Activated CD8-positive, alpha-beta memory T cell treated with anti-CD3 and anti-CD28 coated beads, Interleukin-2, amount 50 U/mL, for 1 hour (primary cell): ENCODE data around the gene ROCK2.
"Not testable (repeated sequence)": the region's sequence is repeated elsewhere in the genome, so short reads cannot be mapped to it uniquely, and the experiment has no call there.

Experiments used
- DNase-seq: peaks from one replicate; pipeline ENCODE4 v3.0.0-alpha.2; 2020; ENCODE audit errors: extremely low read depth

The ROCK2 gene

DNA sequence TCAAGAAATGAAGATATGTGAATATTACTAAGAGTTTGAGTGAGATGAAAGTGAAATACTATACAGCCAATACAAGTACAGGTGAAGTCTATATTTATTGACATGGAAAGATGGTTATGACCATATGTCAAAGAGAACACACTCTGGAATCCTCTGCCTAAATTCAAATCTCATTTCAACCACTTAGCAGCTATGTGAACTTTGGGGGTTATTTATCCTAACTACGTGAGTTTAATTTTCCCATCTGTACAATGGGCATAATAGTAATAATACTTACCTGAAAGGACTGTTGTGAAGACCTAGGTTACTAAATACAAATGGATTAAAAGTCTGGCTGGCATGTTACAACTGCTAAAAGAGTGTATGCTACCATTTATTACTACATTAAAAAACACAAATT is 79.6 kb downstream of the ROCK2 start:
- no peak for DNase-seq

DNA sequence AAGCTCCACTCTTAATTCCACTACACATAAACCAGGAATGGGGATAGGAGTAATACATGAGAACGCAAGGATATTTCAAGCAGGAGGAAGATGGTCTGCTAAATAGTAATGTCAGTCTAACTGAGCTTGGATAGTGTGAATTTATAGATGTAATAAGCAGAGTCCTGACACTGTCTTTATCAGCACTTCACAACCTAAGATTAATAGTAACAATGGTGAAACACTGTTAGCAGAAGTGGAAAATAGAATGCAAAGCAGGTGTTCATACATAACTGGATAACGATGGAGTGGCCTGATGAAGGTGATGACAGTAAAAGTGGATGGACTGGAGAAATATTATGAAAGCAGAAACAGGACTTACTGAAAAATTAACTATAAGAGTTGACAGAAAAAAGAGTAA is 80.4 kb downstream of the ROCK2 start:
- DNase-seq = no peak

DNA sequence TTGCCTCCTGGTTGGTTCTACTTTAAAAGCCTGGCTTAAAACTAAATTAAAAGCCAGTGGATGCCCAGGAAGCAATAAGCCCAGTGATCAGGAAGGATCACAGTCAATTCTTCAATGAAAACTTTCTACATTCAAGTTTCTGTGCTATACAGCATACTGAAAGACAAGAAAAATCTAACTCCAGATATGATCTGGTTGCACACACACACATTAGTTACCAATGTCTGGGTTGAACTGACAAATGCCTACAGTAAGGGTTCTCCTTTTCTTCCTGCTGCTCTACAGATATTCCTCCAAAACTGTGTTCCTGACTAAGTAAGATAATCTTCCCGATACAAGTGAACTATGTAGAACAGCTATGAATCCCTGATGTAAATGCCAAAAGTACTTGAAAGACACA is 81.3 kb downstream of the ROCK2 start:
- DNase-seq = no peak

DNA sequence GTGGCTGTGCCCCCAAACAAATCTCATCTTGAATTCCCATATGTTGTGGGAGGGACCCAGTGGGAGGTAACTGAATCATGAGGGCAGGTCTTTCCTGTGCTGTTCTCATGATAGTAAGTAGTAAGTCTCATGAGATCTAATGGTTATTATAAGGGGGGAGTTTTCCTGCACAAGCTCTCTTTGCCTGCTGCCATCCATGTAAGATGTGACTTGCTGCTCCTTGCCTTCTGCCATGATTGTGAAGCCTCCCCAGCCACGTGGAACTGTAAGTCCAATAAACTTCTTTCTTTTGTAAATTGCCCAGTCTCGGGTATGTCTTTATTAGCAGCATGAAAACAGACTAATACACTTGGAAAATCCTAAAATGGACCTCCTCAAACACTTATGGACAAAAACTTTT is 82.0 kb downstream of the ROCK2 start:
- DNase-seq = not testable (repeated sequence)

DNA sequence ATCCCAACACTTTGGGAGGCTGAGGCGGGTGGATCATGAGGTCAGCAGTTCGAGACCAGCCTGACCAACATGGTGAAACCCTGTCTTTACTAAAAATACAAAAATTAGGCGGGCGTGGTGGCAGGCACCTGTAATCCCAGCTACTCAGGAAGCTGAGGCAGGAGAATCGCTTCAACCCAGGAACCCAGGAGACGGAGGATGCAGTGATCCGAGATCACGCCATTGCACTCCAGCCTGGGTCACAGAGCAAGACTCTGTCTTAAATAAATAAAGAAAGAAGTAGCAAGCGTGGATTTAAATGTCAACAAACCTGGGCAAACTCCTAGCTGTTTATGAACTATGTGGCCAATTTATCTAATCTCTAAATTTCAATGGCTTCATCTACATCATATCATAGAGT is 82.9 kb downstream of the ROCK2 start:
- not testable (repeated sequence) for DNase-seq

DNA sequence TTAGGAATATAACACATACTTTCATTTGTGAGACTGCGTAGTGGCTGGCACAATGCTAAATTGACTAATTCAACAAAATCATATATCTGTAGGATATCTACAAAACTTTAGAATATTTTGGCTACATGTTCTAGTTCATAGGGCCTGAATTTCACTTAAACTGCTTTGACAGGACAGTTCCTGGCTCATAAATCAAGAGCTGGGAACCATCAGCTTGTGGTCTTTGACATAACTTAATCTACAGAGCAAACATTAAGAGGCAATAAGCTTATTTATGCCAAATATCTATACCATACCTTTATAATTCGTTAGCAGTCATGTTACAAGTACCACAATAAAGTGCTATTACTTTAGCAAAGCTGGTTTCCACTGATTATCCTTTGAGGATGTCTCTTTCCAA is 83.5 kb downstream of the ROCK2 start:
- no peak for DNase-seq

DNA sequence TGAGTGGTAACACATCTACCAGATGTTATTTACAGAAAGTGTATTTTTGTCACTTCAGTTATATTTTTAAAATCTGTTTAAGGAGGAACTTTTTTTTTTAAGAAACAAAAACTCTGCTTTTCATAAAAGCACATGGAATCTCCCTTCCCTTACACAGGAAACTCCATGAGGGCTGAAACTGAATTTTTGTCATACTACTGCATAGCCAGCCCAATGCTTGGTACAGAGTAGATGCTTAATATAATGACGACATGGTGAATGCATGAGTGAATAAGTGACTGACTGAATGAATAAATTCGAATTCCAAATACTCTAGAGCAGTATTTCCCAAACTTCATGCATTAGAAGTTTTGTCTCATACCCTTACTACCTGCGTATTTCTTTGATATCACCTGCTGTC is 86.5 kb downstream of the ROCK2 start:
- no peak for DNase-seq

DNA sequence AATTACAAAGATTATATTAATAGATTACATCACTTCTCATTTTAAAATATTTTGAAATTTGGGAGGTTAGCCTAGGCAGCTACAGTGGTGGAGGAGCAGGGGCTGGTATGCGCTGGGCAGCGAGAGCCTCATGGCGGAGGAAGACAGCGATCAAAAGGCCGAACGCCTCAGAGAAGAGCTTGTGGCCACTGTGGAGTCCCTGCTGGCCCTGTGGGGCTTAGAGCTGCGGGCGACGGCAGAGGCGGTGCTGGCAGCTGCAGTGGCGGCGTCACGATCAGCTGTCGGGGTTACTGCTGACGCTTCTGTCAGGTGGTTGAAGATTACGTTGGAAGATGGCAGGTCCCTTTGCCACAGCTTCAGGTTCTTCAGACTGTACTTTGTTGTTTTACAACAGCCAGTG is 87.4 kb downstream of the ROCK2 start:
- no peak for DNase-seq

DNA sequence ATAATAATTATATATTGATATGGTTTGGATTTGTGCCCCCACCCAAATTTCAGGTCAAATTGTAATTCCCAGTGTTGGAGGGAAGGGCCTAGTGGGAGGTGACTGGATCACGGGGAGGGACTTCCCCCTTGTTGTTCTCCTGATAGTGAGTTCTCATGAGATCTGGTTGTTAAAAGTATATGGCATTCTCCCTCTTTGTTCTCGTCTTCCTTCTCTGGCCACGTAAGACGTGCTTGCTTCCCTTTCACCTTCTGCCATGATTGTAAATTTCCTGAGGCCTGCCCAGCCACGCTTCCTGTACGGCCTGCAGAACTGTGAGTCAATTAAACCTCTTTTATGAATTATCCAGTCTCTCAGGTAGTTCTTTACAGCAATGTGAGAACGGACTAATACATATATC is 88.3 kb downstream of the ROCK2 start:
- no peak for DNase-seq

DNA sequence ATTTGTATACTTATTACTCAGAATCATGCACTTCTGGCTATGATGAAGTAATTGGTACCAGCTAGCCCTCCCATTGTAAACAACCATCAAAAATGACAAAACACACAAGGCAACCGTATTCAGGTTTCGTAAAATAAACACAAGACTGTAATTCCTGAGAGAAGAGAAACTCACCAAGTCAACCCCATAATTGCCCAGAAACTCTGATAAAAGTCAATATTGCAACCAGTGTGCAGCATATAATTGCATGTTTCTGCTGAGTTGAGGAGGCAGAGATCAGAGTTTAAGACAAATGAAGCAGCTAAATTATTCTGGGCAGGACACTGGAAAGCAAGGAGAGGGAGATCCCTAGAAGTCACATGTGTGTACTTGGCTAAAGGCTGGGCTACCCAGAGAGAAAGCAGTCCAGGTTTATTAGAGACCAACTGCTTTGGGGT is 90.3 kb downstream of the ROCK2 start:
- DNase-seq = no peak

DNA sequence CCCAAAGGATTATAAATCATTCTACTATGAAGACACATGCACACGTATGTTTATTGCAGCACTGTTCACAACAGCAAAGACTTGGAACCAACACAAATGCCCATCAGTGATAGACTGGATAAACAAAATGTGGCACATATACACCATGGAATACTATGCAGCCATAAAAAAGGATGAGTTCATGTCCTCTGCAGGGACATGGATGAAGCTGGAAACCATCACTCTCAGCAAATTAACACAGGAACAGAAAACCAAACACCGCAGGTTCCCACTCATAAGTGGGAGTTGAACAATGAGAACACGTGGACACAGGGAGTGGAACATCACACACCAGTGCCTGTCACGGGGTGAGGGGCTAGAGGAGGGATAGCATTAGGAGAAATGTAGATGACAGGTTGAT is 92.0 kb downstream of the ROCK2 start:
- not testable (repeated sequence) for DNase-seq

DNA sequence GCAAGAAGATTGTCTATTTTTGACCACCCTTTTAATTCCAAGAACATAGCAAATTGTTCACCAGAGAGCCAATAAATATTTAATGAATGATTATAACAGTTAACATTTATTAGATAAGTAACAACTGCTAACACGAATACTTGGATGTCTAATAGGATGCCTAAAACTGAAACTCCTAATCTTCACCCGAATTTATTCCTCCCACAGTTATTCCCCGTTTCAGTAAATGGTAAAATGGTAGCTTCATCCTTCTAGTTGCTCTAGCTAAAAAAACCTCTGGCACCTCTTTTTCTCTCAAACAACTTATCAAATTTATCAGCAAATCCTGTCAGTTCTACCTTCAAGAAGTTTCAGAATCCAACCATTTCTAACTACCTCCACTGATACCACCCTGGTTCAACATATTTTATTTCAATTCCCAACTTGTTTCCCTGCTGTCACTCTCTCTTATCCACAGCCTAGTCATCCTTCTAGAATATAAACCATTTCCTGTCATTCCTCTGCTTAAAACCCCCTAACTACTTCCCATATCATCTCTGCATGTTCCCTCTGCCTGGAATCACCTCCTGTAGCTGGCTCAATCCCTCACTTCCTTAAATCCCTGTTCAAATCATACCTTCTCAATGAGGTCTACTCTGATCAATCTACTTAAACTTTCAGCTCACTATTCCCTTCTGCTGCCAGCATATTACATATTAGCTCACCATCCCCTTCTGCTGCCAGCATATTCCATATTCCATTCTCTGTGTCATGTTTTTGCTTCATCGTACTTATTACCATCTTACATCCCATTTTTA is 93.8 kb downstream of the ROCK2 start:
- DNase-seq = no peak

DNA sequence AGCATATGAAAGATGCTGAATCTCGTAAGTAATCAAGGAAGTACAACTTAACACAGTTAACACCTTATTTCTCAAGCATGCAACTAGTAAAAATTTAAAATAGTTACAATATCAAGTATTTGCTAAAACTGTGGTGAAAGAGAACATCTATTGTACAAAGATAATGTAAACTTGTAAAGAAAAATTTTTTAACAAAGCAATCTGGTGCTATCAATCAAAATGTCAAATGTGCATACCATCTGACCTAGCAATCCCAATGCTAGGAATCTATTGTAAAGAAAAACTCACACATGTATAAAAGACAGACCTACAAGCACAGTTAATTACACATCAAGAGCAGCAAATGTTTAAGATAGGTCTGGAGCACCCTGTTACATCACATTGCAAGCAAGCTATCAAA is 99.1 kb downstream of the ROCK2 start:
- no peak for DNase-seq

DNA sequence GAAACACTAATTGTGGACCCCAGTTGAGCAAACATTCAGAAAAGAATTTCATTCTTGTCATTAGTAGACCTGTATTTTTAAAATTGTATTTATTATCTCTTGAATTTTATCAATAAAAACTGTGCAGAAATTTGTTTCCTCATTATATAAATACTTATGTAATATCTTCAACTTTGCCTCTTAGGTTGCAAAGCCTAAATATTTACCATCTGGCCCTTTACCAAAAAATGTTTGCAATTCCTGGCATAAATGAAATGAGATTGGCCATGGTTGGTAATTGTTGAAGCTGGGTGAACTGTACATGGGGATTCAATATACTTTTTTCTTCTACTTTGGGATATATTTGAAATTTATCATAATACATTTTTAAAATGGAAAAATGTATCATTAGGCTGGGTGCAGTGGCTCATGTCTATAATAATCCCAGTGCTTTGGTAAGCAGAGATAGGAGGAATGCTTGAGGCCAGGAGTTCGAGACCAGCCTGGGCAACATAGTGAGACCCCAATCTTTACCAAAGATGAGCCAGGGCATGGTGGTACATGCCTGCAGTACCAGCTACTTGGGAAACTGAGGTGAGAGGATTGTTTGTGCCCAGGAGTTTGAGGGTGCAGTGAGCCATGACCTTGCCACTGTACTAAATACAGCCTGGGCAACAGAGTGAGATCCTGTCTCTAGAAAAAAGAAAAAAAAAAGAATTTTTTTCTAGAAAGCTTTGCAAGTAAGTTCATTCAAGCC is 100.2 kb downstream of the ROCK2 start:
- DNase-seq = no peak

DNA sequence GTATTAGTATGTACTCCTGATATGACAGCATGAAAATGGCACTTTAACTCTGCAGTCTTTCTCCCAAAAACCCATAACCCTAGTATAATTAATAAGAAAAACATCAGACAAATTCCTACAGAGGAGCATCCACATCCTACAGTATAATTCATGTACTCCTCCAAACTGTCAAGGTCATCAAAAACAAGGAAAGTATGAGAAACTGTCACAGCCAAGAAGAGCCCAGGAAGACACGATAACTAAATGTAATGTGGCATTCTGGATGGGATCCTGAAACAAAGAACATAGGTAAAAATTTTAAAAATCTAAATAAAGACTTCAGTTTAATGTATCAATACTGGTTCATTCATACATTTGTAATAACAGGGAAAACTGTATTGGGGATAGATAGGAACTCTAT is 100.9 kb downstream of the ROCK2 start:
- DNase-seq = no peak

DNA sequence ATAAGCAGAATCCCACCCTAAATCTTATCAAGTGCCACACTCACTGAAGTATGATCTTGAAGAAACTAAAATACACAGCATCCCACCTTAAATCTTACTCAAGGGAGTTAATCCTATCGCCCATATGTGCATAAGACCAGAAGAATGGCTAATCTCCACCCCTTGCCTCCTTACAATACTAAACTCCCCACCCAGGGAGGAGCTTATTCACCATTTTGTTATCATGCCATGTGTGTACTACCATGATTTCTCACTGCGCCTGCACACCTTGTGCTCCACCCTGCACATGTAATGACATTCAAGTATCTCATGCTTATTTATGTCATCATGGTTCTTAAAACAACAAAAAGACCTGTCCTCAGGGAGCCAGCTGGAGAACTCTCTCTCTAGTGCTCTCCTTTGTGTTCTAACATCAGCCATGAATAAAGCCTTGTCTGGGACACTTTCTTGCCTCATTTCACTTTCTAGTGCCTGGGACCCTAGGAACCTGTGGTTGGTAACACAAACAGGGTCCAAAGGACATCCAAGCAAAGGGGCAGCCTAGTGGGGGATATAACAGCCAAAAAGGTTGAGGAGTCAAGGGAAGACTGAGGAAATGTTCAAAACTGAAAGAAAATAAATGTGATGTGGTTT is 101.8 kb downstream of the ROCK2 start:
- DNase-seq = no peak

DNA sequence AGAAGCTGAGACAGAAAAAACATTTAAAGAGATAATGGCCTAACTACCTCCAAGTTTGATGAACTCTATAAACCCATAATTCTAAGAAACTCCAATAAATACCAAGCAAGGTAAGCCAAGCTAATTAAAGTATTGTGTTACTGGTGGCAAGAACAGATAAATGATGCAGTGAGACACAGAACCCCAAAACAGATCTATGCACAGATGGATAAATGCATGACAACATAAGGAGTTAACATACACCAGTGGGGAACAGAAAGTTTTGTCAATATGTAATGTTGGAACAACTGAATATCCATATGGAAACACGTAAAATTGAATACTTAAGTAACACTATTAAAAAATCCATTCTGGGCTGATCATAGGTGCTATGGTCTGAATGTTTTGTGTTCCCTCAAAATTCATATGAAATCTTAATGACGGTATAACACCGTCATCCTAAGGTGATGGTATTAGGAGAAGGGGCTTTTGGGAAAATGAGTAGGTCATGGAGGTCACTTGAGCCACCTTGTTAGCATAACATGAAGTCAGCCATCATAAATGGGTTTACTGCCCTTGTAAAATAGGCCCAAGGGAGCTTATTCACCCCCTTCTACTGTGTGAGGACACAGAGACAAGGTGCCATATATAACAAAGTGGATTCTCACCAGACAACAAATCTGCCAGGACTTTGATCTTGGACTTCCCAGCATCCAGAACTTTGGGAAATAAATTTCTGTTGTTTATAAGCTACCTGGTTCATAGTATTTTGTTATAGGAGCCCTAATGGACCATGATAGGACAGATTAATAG is 102.8 kb downstream of the ROCK2 start:
- DNase-seq = no peak

DNA sequence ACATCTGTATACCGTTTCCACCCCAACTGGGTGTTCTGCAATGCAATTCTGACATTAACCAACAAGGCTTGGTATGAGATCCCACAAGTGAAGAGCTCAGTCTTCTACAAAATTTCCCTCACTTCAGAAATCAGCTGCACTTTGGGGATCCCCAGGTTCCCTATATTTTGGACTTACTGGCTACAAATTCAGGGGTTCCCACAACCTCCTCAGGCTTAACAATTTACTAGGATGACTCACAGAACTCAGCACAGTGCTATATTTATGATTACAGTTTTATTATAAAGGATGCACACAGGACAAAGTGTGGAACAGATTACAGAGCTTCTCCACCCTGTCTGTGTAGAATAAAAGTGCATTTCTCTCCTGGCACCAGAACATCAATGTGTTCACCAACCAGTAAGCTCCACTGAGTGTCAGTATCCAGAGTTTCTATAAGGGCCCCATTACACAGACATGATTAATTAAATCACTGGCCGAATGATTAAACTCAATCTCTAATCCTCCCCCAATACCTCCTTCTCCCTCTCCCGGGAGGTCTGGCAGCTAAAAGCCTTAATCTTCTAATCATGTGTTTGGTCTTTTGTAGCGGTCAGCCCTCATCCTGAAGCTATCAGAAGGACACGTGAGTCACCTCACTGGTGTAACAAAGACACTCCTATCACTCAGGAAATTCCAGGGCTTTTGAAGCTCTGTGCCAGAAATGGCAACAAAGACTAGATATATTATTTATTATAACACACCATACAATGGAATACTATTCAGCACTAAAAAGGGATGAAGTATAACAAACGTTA is 104.6 kb downstream of the ROCK2 start:
- no peak for DNase-seq

DNA sequence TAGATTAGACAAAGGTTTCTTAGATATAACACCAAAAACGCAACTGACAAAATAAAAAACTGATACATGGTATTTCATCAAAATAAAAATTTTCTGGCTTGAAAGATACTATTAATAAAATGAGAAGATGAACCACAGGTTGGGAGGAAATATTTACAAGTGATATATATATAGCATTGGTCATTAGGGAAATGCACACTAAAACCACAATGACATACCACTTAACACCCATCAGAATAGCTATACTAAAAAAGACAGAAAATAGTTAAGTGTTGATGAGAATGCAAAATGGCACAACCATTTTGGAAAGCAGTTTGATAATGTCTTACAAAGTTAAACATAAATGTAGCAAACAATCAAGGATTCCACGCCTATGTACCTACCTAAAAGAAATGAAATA is 105.3 kb downstream of the ROCK2 start:
- DNase-seq = no peak

DNA sequence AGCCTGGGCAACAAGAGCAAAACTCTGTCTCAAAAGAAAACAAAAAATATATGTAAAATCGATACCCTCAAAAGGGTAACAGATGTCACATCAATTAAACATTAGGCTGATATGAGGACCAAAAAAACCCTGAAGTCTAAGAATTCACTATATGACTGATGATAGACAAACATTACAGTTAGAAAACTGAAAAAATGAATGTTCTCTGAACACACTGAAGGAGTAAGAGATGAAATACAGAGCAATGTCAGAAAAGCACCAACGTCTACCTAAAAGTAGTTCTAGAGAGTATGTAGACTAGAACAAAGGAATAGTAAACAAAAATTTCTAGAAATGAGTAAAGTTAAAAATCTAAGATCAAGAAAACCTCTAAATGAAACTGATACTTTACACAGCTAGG is 107.3 kb downstream of the ROCK2 start:
- DNase-seq = no peak

DNA sequence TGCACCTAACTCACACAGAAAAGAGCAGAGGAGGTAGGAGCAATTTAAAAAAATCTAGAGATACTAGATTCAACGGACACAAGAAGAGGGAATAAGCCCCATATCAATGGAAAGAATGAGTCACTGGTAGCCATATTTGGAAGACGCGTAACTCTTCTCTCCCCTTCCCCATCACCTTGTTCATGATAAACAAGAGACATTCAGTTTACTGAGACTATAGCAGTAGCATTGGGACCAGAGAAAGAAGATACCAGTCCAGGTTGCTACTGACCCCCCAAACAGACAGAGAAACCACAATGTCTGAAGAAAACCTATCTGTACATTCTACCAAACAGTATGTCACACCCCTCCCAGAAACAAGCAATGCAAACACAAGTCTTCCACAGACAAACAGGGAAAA is 108.1 kb downstream of the ROCK2 start:
- DNase-seq = no peak
